OCI-LY7 (cell line): ENCODE data around the gene ZYG11B. TPM values are rescaled to one million over a fixed set of nuclear protein-coding genes. Genes with fewer than 3 reads are reported as not detected.
"Not testable (repeated sequence)": the region's sequence is repeated elsewhere in the genome, so short reads cannot be mapped to it uniquely, and the experiment has no call there.

Experiments used
- BruUV-seq: library from RNA; stranded (reverse); fragments of 400-500 nt; replicated peaks from 2 replicates; lab custom pipeline; 2021; lab: Mats Ljungman, UMichigan
- CTCF ChIA-PET: fragments of 300-600 bp; sonication (Branson Sonifier 250); formaldehyde crosslinking; loops from one replicate; lab custom pipeline; 2022; ENCODE audit warnings: antibody characterized with exemption; ENCODE audit not compliant: unreplicated experiment; lab: Charles Lee
- POLR2A ChIA-PET: fragments of 300-600 bp; sonication (Branson Sonifier 250); formaldehyde crosslinking; loops from one replicate; lab custom pipeline; 2022; ENCODE audit warnings: antibody characterized with exemption; lab: Charles Lee
- DNase-seq: peaks from one replicate; pipeline ENCODE4 v3.0.0-alpha.2; 2015; ENCODE audit warnings: low spot score
- H2AFZ ChIP-seq: fragments of 200-600 bp; sonication (generic), shearing (Covaris generic); 2 replicates; pipeline ENCODE4 v1.6.1; 2014; ENCODE audit warnings: mild to moderate bottlenecking, antibody characterized with exemption, low read length, moderate library complexity
- H3K27ac ChIP-seq: fragments of 200-600 bp; sonication (generic); 2 replicates; pipeline ENCODE4 v1.5.1; 2014; ENCODE audit warnings: mixed run types, low read depth, mild to moderate bottlenecking, moderate library complexity, low read length, inconsistent platforms; ENCODE audit not compliant: poor library complexity, severe bottlenecking
- H3K36me3 ChIP-seq: fragments of 200-600 bp; sonication (generic); 2 replicates; pipeline ENCODE4 v1.6.1; 2014; ENCODE audit warnings: mild to moderate bottlenecking, antibody characterized with exemption, low read length, moderate library complexity, mixed read lengths; ENCODE audit not compliant: insufficient read depth
- H3K4me1 ChIP-seq: fragments of 200-600 bp; sonication (generic); 2 replicates; pipeline ENCODE4 v1.5.1; 2014; ENCODE audit warnings: mild to moderate bottlenecking, low read length; ENCODE audit not compliant: insufficient read depth, poor library complexity, severe bottlenecking
- H3K4me2 ChIP-seq: fragments of 200-600 bp; sonication (generic); 2 replicates; pipeline ENCODE4 v1.6.1; 2014; ENCODE audit warnings: mild to moderate bottlenecking, low read length
- H3K4me3 ChIP-seq: fragments of 200-600 bp; sonication (generic); 2 replicates; pipeline ENCODE4 v1.5.1; 2014; ENCODE audit warnings: mild to moderate bottlenecking, low read depth, low read length; ENCODE audit not compliant: poor library complexity, severe bottlenecking
- H3K79me2 ChIP-seq: fragments of 200-600 bp; sonication (generic); 2 replicates; pipeline ENCODE4 v1.6.1; 2016; ENCODE audit warnings: low read depth, mild to moderate bottlenecking, low read length, moderate library complexity, mixed read lengths; ENCODE audit not compliant: insufficient read depth
- H3K9me2 ChIP-seq: fragments of 200-600 bp; sonication (generic); 2 replicates; pipeline ENCODE4 v1.6.1; 2016; ENCODE audit warnings: mild to moderate bottlenecking, low read length, mixed read lengths; ENCODE audit not compliant: insufficient read depth
- H3K9me3 ChIP-seq: fragments of 200-600 bp; sonication (generic); 2 replicates; pipeline ENCODE4 v1.6.1; 2014; ENCODE audit warnings: mild to moderate bottlenecking, mixed run types, low read length, mixed read lengths
- H4K20me1 ChIP-seq: fragments of 200-600 bp; sonication (generic); 2 replicates; pipeline ENCODE4 v1.6.1; 2014; ENCODE audit warnings: mild to moderate bottlenecking, antibody characterized with exemption, low read length, moderate library complexity, mixed read lengths; ENCODE audit not compliant: insufficient read depth
- CTCF ChIP-seq: fragments of 200-600 bp; sonication (generic); conservative IDR thresholded peaks from 2 replicates; pipeline ENCODE4 v1.5.1; 2014; ENCODE audit warnings: mild to moderate bottlenecking, antibody characterized with exemption, low read length, moderate library complexity, mixed read lengths
- EZH2phosphoT487 ChIP-seq: fragments of 200-600 bp; sonication (generic); IDR thresholded peaks from 2 replicates; pipeline ENCODE4 v1.6.1; 2018; ENCODE audit warnings: low read depth, borderline replicate concordance, mild to moderate bottlenecking, mixed run types, antibody characterized with exemption, low read length, moderate library complexity, mixed read lengths
- intact Hi-C: fragments of 100-400 bp; cut with micrococcal nuclease; formaldehyde crosslinking; loops from one replicate; pipeline ENCODE4 v1.10.0; 2022; ENCODE audit not compliant: unreplicated experiment
- total RNA-seq, 2 experiments: library from RNA; depleted of rRNA in 1 of 2; stranded (reverse); fragments of >200 nt in 1 of 2; shearing (Covaris generic) in 1 of 2; gene quantifications; 2 replicates each; pipeline ENCODE4 v1.2.3, GENCODE V29; 2014 to 2022

ZYG11B gene
- total RNA-seq, 2 experiments from 2014 or later, result 11.2 to 15.9 TPM

DNA sequence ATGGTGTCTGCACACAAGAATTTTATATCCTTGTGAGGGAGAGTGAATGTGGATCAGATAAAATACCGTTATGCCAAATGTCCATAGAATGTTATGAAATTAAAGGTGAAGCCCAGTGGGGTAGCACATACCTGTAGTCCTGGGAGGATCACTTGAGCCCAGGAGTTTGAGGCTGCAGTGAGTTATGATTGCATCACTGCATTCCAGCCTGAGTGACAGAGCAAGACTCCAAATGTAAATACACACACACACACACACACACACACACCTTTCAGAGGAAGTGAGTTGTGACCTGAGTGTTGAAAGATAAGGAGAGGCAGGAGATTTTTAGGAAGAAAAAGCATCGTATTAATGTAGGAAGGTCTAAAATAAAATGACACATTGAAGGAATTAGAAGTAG, 88.2 kb downstream of the ZYG11B start:
- 0 out of 2 replicates have a peak, but pooled peaks cover 14% of the 10 kb centered on the region for H3K36me3 ChIP-seq

DNA sequence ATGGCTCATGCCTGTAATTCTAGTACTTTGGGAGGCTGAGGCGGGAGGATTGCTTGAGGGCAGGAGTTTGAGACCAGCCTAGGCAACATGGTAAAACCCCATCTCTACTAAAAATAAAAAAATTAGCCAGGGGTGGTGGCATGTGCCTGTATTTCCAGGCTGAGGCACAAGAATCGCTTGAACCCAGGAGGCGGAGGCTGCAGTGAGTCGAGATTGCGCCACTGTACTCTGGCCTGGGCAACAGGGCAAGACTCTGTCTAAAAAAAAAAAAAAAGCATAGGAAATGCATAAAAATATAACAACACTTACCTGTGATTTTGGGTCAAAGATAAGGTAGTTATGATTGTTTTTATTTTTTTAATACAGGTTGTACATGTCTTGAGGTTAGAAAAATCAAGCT, 94.6 kb downstream of the ZYG11B start:
- CTCF ChIA-PET, H4K20me1 ChIP-seq: not testable (repeated sequence)

More for the DNA sequence above, 88.2 kb downstream of the ZYG11B start:
- H2AFZ ChIP-seq, result no peak overlapping the region
- H3K4me2 ChIP-seq, result no peak overlapping the region
- no TSS peak for BruUV-seq
- H3K79me2 ChIP-seq, result no peaks in the 10 kb centered on the region
- H3K9me2 ChIP-seq, result no peaks in the 10 kb centered on the region
- no peak overlapping the region for H3K27ac ChIP-seq
- DNase-seq, result no peak
- H4K20me1 ChIP-seq, result no peaks in the 10 kb centered on the region
- no peaks in the 10 kb centered on the region for H3K4me1 ChIP-seq
- ChIA-PET POLR2A (interaction anchor here (0.6 kb wide), 1 partner anchor 145 kb away, joined by 4 read pairs; no protein-coding TSS in a partner anchor), CTCF (no interaction called here)
- no peaks in the 10 kb centered on the region for H3K9me3 ChIP-seq
- no peak for TF ChIP-seq EZH2phosphoT487
- TF ChIP-seq CTCF, result no peak
- H3K4me3 ChIP-seq, result no peak overlapping the region
- intact Hi-C loops, result no loop called here

GRCh38 chr1:52825868-52826267, 99.6 kb downstream of the ZYG11B start:
- Histone ChIP-seq H3K4me3 (no peak overlapping the region), H3K4me2 (no peak overlapping the region), H3K4me1 (no peaks in the 10 kb centered on the region), H4K20me1 (no peaks in the 10 kb centered on the region), H2AFZ (no peak overlapping the region), H3K9me2 (no peaks in the 10 kb centered on the region), H3K27ac (no peak overlapping the region), H3K9me3 (no peaks in the 10 kb centered on the region), H3K36me3 (no peaks in the 10 kb centered on the region), H3K79me2 (no peaks in the 10 kb centered on the region)
- POLR2A ChIA-PET, result interaction anchor here (0.6 kb wide), 2 partner anchors 183 to 1805 kb away, joined by 4 read pairs; no protein-coding TSS in a partner anchor
- DNase-seq, result peak; percentile 48
- no TSS peak for BruUV-seq
- CTCF ChIA-PET, result no interaction called here
- intact Hi-C loops, result loop anchor here (2.0 kb wide), 1 partner anchor 123 kb away; no protein-coding TSS in a partner anchor
- no peak for TF ChIP-seq EZH2phosphoT487
- TF ChIP-seq CTCF, result peak; percentile 80

More for the DNA sequence above, 94.6 kb downstream of the ZYG11B start:
- H3K9me3 ChIP-seq, H3K79me2 ChIP-seq, H2AFZ ChIP-seq, H3K27ac ChIP-seq, H3K4me2 ChIP-seq, DNase-seq, H3K9me2 ChIP-seq, H3K4me3 ChIP-seq, intact Hi-C loops, BruUV-seq, H3K4me1 ChIP-seq, H3K36me3 ChIP-seq: not testable (repeated sequence)
- POLR2A ChIA-PET, result interaction anchor here (0.7 kb wide), 1 partner anchor 472 kb away, joined by 3 read pairs; no protein-coding TSS in a partner anchor
